GM19351 (cell line): ENCODE results near the gene ATRAID.

ENCODE experiments used
- ATAC-seq: cut with Tn5 transposase; IDR thresholded peaks from one replicate; pipeline ENCODE4 v1.9.1; 2021; ENCODE audit warnings: mild to moderate bottlenecking, moderate library complexity; ENCODE audit not compliant: unreplicated experiment

Gene ATRAID

DNA sequence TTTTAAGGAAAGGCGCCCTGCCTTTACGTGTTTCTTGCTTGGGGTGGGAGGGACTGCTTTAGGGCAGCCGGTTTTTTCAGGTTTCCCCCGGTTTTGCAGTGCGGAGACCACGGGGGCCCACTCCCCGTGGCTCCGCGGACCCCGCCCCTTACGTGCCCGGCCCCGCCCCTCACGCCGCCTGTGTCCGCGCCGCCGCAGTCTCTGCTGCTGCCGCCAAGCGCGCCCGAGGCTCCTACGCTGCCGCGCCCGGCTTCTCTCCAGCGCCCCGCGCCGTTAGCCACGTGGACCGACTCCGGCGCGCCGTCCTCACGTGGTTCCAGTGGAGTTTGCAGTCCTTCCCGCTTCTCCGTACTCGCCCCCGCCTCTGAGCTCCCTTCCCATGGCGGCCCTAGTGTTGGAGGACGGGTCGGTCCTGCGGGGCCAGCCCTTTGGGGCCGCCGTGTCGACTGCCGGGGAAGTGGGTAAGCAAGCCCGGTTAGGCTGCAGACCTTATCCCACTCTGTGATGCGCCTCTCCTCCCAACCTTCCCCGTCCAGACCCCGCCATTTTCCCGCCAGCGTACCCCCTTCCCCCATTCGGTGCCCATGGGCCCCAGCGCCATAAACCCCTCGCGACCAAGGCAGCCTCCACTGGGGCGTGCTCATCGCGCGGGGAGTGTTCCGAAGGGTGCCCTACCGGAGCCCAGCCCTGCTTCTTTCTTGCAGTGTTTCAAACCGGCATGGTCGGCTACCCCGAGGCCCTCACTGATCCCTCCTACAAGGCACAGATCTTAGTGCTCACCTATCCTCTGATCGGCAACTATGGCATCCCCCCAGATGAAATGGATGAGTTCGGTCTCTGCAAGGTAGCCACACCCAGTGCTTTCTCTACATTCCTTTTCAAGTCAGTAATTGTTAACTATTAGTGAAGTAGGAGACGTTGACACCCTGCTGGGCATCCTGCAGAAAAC, 5.6 kb downstream of the ATRAID start, which contains the start of gene CAD:
Gene CAD, plus strand, starts transcription at position 197 of the 949 bp plus-strand sequence. Its CDS starts 183 bp downstream, at position 380.
- peak; percentile 76 for ATAC-seq

DNA sequence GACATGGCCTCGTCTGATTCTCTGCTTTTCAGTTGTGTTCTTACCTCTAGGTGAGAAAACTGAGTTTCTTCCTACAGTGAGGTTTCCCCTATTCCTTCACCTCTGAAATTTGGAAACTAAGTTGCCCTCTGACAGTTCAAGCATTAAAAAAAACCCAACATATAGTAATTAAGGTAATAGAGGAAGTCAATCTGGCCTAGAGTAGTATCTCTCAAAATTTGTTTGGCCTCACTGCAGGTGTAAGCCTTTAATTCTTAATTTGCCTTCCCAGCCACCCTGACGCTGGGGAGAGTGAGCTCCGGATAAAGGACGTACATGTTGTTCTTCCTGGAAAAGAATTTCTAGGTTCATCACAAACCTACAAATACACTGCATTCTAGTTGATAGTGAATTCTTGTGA, 6.8 kb downstream of the ATRAID start:
- ATAC-seq = no peak

DNA sequence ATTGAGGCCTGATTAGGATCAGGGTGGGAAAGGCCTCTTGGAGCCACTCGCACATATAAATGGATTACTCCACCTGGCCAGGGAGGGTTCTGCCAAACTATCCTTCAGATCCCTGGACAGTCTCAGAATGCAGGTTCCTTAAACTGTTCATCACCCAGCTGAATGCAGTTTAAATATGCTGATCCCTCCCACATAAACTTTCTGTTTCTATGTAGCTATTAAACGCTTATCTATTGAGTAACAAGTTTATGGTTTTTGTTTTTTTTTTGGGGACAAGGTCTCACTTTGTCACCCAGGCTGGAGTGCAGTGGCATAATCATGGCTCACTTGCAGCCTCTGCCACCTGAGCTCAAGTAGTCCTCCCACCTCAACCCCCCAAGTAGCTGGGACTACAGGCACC, 7.2 kb downstream of the ATRAID start:
- ATAC-seq = no peak

DNA sequence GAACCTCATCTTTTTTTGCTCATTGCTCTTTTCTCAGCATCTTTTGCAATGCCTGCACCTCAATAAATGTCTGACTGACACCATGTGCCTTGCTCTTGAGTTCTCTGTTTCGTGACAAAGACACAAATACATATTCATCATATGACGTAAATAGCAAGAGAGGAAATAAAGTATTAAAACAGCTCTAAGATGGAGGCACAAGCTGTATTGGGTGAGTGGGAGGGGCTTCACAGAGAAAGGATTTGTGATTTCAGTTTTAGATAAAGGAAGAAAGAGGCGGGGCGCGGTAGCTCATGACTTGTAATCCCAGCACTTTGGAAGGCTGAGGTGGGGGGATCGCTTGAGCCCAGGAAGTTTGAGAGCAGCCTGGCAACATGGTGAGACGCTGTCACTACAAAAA, 8.2 kb downstream of the ATRAID start:
- ATAC-seq = no peak

DNA sequence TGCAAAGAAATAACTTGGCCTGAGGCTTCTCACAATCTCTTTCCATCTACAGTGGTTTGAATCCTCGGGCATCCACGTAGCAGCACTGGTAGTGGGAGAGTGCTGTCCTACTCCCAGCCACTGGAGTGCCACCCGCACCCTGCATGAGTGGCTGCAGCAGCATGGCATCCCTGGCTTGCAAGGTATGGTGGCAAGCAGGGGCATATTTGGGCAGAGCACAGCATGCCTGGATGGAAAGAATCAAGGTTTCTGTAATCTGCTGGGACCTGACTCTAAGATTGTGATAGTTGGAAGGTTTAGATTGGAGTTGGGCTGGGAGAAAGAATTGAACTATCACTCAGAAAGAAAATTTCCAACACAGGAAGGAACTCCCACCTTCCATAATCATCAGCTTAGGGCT, 9.3 kb downstream of the ATRAID start:
- ATAC-seq = no peak

DNA sequence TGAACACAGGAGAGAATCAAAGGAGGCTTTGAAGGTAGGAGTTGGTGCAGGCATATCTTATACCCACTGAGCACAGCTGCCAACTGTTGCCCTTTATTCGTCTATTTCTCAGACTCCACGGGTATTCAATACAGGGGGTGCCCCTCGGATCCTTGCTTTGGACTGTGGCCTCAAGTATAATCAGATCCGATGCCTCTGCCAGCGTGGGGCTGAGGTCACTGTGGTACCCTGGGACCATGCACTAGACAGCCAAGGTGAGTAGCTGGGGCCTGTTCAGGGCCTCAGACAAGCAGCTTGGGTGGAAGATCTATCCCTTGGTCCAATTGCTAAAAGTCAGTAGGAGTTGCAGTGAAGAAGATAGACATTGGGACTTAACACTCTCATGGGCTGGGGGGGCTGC, 10.6 kb downstream of the ATRAID start:
- no peak for ATAC-seq

DNA sequence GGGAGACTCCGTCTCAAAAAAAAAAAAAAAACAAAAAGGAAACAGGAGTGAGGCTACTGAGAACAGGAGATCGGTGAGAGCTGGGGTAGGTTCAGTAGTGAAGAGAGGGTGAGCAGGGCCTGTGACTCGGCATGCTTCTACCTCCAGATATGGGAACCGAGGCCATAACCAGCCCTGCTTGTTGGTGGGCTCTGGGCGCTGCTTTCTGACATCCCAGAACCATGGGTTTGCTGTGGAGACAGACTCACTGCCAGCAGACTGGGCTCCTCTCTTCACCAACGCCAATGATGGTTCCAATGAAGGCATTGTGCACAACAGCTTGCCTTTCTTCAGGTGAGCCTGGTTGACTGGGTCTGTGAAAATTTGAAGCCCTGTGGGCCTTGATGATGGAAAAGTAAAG, 11.6 kb downstream of the ATRAID start:
- ATAC-seq = no peak

DNA sequence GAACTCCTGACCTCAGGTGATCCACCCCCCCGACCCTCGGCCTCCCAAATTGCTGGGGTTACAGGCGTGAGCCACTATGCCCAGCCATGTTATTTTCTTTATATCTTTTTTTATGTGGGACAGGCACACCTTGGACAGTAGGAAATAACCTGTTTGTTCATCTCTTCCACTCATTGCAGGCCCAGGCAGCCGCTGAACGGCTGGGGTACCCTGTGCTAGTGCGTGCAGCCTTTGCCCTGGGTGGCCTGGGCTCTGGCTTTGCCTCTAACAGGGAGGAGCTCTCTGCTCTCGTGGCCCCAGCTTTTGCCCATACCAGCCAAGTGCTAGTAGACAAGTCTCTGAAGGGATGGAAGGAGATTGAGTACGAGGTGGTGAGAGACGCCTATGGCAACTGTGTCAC, 13.7 kb downstream of the ATRAID start:
- ATAC-seq = no peak

DNA sequence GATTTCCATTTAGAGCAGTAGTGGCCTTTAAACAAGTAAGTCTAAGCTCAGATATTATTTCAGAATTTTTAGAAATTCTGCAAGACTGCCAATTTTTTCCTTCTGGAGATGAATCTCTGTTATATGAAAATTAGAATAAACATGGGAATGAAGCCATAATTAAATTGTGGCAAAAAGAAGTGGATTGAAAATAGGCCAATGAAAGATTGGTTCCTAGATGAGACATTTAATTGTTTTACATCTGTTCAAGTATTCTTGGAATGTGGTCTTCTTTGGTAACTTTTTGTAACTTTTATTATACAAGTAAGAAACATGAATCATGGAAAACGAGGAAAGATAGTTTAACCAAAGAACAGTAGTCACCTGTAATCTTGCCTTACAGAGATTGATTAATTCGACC, 15.7 kb downstream of the ATRAID start:
- ATAC-seq = no peak

DNA sequence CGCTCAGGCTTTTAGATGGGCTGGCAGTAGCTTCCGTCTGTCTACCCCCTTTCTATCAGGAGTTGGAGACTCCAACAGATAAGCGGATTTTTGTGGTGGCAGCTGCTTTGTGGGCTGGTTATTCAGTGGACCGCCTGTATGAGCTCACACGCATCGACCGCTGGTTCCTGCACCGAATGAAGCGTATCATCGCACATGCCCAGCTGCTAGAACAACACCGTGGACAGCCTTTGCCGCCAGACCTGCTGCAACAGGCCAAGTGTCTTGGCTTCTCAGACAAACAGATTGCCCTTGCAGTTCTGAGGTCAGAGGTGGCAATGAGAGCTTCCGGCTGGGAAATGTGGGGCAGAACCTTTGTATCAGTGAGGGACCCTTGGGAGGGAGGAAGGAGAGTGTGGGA, 20.1 kb downstream of the ATRAID start:
- ATAC-seq = no peak

DNA sequence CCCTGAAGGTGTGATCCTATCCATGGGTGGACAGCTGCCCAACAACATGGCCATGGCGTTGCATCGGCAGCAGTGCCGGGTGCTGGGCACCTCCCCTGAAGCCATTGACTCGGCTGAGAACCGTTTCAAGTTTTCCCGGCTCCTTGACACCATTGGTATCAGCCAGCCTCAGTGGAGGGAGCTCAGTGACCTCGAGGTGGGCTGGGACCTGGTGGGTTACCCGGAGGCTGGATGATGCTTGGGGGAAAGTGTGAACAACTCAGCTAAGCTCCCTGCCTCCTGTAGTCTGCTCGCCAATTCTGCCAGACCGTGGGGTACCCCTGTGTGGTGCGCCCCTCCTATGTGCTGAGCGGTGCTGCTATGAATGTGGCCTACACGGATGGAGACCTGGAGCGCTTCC, 21.5 kb downstream of the ATRAID start:
- ATAC-seq = no peak

DNA sequence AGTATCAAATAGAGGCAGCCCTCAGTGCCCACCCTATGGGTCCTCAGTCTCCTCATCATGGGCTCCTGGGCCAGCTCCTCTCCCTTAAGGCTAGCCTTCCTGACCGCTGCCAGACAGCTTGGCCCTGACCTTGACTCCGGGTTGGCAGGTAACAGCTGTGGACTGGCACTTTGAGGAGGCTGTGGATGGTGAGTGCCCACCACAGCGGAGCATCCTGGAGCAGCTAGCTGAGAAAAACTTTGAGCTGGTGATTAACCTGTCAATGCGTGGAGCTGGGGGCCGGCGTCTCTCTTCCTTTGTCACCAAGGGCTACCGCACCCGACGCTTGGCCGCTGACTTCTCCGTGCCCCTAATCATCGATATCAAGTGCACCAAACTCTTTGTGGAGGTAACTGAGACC, 24.3 kb downstream of the ATRAID start:
- no peak for ATAC-seq

DNA sequence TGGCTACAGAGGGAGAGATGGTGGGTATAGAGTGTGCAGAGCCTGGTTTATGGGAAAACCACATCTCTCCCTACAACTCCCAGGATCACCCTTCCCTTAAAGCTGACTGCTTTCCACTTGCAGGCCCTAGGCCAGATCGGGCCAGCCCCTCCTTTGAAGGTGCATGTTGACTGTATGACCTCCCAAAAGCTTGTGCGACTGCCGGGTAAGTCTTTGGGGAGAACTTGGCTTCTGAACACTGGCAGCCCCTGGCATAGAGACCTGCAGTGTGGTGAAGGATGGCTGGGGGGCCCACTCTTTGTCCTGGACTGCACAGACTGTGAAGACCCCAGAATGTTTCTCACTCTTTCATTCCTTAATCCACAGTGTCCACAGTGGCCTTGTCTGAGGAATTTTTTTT, 24.8 kb downstream of the ATRAID start:
- ATAC-seq = no peak

DNA sequence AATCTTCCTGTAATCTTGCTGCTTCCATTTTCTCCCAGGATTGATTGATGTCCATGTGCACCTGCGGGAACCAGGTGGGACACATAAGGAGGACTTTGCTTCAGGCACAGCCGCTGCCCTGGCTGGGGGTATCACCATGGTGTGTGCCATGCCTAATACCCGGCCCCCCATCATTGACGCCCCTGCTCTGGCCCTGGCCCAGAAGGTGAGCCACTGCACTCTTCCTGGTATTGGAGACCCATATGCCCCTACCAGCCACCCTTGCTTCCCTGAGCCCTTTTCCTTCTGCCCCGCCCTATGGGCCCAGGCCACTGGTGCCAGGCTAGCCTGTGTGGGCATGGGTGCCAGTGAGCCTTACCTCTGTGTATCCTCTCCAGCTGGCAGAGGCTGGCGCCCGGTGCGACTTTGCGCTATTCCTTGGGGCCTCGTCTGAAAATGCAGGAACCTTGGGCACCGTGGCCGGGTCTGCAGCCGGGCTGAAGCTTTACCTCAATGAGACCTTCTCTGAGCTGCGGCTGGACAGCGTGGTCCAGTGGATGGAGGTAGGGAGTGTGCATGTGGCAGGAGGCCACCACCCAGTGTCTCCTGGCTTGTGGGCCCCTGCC, 25.6 kb downstream of the ATRAID start:
- no peak for ATAC-seq

DNA sequence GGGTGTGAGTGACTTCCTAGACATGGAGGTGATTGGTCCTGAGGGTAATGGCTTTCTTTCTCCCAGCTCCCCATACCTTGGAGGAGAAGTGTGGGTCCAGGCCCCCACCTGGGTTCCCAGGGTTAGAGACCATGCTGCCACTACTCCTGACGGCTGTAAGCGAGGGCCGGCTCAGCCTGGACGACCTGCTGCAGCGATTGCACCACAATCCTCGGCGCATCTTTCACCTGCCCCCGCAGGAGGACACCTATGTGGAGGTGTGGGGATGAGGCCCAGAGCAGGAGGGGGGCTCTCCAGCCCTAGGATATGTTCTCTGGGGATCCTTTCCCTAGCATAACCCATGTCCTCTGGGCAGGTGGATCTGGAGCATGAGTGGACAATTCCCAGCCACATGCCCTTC, 27.1 kb downstream of the ATRAID start:
- ATAC-seq = no peak

DNA sequence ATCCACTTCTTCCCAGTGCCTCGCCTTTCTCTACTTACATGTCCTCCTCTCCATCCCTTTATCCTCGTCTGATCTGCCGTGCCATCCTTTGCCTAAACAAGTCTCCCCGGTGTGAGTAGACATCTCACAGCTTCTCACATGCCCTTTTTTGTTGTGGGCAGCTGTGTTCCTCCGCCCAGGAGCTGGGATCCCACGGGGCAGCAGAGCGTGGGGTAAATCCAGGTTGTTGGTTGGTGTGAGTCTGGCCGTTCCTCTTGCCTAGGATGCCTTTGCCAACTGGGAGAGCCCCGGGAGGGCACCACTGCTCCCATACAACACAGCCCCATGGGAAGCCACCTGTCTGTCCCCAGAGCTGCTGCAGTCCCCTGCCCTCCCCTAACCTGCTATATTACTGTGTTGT, 28.6 kb downstream of the ATRAID start:
- ATAC-seq = no peak

DNA sequence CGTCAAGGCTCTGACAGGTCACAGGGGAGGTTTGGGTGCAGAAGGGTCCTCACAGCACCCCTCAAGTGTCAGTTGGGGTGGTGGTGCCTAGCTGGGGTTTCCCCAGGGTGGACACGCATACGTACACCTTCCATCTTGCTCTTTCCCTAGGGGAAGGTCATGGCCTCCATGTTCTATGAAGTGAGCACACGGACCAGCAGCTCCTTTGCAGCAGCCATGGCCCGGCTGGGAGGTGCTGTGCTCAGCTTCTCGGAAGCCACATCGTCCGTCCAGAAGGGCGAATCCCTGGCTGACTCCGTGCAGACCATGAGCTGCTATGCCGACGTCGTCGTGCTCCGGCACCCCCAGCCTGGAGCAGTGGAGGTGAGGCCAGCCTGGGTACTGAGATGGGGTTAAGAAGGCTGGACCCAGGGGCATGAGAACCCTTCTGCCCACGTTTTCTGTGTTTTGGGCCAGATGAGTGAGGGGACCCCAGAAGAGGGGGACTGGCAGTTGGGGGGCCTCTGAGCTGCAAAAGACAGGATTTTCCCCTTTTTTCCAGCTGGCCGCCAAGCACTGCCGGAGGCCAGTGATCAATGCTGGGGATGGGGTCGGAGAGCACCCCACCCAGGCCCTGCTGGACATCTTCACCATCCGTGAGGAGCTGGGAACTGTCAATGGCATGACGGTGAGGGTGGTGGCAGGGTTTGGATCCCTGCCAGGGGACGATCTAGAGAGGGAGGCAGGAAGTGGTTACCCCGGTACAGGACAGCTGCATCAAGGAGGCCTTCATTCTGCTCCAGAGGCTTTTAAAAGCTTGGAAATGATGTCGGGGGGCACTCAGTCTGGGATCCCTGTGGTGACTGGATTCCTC, 30.1 kb downstream of the ATRAID start:
- no peak for ATAC-seq

DNA sequence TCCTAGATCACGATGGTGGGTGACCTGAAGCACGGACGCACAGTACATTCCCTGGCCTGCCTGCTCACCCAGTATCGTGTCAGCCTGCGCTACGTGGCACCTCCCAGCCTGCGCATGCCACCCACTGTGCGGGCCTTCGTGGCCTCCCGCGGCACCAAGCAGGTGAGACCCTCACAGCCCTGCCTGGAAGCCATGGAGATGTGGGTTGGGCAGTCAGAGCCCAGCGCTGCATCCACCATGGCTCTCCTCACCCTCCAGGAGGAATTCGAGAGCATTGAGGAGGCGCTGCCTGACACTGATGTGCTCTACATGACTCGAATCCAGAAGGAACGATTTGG, 30.7 kb downstream of the ATRAID start:
- ATAC-seq = no peak

DNA sequence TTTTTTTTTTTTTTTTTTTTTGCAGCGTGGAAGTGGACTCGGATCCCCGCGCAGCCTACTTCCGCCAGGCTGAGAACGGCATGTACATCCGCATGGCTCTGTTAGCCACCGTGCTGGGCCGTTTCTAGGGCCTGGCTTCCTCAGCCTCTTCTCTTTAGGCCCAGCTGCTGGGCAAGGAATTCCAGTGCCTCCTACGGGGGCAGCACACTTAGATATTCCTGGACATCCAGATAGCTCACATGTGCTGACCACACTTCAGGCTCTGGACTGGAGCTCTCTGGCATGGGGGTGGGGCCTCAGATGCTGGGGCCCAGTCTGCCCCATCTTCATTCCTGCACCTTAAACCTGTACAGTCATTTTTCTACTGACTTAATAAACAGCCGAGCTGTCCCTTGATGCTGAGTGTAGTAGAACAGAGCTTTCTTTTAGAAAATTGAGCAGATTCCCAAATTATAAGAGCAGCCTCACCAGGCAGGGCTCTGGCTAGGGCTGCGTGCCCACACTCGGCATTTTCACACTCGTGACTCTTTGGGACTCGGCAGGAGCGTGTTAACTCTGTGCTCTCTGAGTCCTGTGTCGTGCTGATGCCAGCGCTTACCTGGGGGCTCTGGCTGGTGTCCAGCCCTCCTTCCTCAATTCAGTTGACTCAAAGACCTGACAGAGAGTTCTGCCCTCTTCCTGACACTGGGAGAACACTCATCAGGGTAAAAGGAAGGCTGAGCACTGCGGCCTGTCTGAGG, 31.7 kb downstream of the ATRAID start:
- ATAC-seq = no peak

DNA sequence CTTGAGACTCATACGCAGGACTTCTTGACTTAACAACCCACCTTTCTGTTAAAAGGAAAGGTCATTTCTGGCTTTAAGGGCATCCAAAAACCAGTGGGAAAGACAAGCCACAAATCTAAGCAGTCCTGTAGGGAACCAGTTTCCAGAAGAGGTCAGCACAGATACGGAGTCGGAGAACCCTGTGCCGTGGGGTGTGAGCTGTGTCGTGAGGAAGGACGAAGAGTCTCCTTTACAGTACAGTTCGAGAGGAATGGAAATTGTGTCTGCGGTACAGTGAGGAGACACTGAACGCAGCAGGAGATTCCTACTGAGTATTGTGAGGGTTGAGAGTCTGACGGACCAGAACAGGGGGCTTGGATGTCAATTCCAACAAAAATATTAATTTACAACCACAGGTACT, 33.3 kb downstream of the ATRAID start:
- ATAC-seq = no peak

DNA sequence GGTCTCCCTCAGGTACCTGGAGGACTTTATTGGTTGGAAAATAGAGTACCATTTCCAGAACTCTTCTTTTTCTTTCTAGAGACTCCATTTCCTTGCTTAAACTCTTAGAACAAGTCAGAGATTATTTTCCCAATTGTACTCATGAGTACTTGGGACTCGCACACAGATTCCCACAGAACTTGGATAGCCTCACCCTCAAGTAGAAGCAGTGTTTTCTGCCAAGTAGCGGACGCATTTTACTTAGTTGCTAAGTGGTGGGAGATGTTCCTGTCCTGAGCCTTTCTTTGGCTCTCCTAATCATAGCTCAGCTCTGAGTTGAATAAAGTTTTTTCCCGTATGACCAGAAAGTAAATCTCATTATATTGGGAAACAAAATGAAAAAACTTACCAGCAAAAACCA, 33.8 kb downstream of the ATRAID start:
- ATAC-seq = no peak
